Germinal center (tissue), 1 donor: ENCODE measurements around the gene AQP2.
"Not testable (repeated sequence)": the region's sequence is repeated elsewhere in the genome, so short reads cannot be mapped to it uniquely, and the experiment has no call there.

Experiments used
- DNase-seq: peaks from one replicate; pipeline ENCODE4 v3.0.0; 2012; ENCODE audit warnings: mixed read lengths, low spot score

The AQP2 gene

GRCh38 chr12:49987625-49988303 lies 37.2 kb downstream of the AQP2 start:
- DNase-seq: no peak

- DNase-seq: not testable (repeated sequence)
Observed at GRCh38 chr12:49989400-49989799, 38.9 kb downstream of the AQP2 start.

GRCh38 chr12:49990273-49990672 lies 39.7 kb downstream of the AQP2 start:
- DNase-seq: no peak

DNA sequence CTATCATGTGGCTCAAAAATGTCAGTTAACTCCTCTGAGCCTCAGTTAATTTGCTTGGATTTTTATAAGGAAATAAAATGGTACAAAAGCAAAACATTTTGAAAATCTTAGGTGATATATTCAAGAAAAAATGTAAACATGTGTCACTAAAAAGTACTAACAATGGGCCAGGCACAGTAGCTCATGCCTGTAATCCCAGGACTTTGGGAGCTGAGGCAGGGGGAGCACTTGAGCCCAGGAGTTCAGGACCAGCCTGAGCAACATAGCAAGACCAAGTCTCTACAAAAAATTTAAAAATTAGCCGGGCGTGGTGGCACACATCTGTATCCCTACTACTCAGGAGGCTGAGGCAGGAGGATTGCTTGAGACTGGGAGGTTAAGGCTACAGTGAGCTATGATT lies 47.9 kb downstream of the AQP2 start:
- no peak for DNase-seq

DNA sequence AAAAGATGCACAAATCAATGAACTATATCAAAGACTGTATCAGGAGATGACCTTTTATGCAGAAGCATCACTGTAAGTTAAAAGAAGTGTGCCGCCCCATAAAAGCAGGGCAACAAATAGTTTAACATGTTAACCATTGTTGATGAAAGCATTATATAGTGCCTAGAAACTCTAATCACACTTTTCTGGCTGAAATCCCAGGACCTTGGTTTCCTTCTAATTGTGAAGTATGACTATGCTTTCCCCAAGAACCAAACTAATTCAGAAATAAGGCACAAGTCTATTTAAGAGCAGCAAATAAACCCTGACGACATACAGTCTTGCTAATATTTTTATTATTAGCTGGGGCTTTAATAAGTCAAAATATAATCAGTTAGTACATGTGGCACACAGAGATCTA lies 53.1 kb downstream of the AQP2 start:
- no peak for DNase-seq

DNA sequence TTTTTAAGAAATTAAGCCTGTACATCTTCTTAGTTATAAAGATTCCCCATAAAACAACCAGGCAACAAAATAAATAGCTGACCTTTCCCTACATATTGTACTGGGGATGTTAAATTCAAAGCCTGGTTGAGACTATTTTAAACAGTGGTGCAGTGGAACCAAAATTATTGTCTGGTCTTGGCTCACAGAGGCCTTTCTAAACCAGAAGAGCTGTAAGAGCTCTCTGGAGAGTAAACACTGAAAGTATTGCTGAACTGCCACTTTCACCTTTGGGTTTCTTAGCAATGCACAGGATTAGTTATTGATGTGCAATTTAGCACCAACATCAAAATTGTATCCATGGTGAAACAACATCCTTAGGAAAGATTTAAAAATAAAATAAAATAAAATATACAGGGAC lies 54.2 kb downstream of the AQP2 start:
- DNase-seq: no peak

DNA sequence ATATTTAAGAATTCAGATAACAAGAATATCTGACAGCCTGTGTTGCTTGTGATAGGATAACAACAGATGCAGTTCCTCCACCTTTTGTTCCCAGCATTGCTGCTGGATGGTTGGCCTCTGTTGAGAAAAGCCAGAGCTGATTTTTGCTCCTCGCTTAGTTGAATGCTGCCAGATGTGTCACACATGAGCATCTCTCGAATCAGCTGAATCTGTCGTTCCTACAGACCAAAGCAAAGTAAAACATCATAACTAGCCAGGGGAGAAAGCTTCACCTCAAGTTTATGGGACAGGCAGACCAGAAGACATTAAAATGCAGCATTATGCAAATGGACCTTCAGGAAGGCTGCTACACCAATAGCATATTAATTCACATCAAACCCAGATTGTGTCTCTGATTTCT lies 54.6 kb downstream of the AQP2 start:
- no peak for DNase-seq

DNA sequence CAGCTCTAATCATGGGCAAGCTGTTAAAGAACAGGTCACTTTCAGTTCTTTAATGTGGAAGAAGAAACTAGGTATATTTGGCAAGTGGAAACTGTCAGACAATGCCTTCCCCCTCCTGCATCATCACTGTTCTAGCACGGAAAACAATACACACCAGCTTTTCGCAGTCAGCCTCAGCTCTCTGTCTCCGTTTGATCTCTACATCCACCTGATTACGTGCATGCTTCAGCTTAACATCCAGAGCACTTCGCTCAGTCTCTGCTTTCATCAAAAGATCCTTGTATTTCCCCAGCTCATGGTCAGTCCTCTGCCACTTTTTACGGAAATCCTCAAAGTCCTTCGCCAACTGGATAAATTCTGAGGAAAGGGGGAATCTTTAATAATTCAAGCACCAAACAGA lies 55.7 kb downstream of the AQP2 start:
- no peak for DNase-seq

DNA sequence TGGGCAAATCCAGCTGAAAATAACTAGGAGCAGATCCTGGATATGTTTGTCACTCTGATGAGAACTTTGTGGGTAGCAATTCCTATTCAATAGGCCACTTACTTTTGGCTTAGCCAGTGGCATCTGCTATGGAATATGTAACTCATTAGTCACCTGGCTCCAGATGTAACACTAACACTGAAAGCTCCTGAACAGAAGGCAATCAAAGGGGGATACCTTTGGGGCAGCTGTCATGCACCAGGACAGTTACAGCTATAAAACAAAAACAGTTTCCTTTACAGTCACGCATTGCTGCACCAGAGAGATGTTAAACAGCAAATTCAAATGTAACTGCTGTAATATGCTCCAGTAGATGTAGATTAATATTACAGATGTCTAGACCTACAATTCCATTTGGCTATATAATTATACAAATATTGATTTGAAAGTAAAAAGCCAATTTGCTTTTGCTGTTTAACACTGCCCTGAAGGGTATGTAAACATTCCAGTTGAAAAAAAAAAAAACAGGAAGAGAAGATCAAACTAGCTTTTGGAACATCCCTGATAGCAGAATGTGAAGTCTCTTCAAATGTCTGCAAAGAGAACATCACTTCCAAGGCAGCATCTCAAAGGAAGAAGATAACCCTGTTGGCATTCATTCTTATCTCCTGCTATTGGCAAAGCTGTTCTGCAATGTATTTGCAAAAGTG lies 56.4 kb downstream of the AQP2 start:
- DNase-seq: no peak
